A549 treated with CpdA at 1 μM for 4 hours (cell line): ENCODE data around the gene LILRB2. TPM values are rescaled to one million over a fixed set of nuclear protein-coding genes. Genes with fewer than 3 reads are reported as not detected.

ENCODE experiments used
- total RNA-seq: library from RNA; stranded (reverse); fragments of 200-300 nt; extraction: Qiagen RNA extraction; gene quantifications from 5 replicates; pipeline ENCODE4 v1.2.3, GENCODE V29; 2022; ENCODE audit warnings: low read depth

The LILRB2 gene
- 0.14 TPM in 1 of 5 replicates, not detected in the others for total RNA-seq

GRCh38 chr19:54281007-54281728, at the start of gene LILRB2:
LILRB2 (minus strand) TSS chr19:54281110; CDS start chr19:54280496, 614 bp downstream.

GRCh38 chr19:54312436-54313377, 31.8 kb upstream of the LILRB2 start, which contains the start of gene LILRA5:
LILRA5 (minus strand) TSS chr19:54313166; CDS start chr19:54313019, 147 bp downstream.

GRCh38 chr19:54257116-54257480, 23.8 kb downstream of the LILRB2 start, which contains the start of gene LILRB5:
LILRB5 (minus strand) TSS chr19:54257273; CDS start chr19:54257193, 80 bp downstream.

GRCh38 chr19:54242646-54243045, 38.3 kb downstream of the LILRB2 start, which contains the start of gene LILRA6:
LILRA6 (minus strand) TSS chr19:54242790.

Other genes starting within 250 kb of the LILRB2 start
- gene VSTM1, start 217.2 kb downstream of the LILRB2 start, total RNA-seq, result 0.35 to 0.81 TPM (median 0.79 TPM) in 4 of 5 replicates, not detected in the other
- gene TARM1, start 199.7 kb downstream of the LILRB2 start, total RNA-seq, result not detected in 5 replicates
- gene OSCAR, start 180.3 kb downstream of the LILRB2 start, total RNA-seq, result 0.21 to 0.51 TPM (median 0.30 TPM) in 5 replicates
- gene NDUFA3, start 178.3 kb downstream of the LILRB2 start, total RNA-seq, result 194 to 262 TPM (median 237 TPM) in 5 replicates
- gene TFPT, start 165.5 kb downstream of the LILRB2 start, total RNA-seq, result 21.9 to 25.5 TPM (median 23.0 TPM) in 5 replicates
- gene PRPF31, start 165.4 kb downstream of the LILRB2 start, total RNA-seq, result 112 to 122 TPM (median 116 TPM) in 5 replicates
- 60.9 to 77.0 TPM (median 70.0 TPM) in 5 replicates for gene CNOT3, start 143.3 kb downstream of the LILRB2 start, total RNA-seq
- gene LENG1, start 121.4 kb downstream of the LILRB2 start, total RNA-seq, result 6.7 to 9.8 TPM (median 9.1 TPM) in 5 replicates
- 0.24 to 1.5 TPM (median 1.3 TPM) in 5 replicates for gene TMC4, start 108.0 kb downstream of the LILRB2 start, total RNA-seq
- 126 to 174 TPM (median 157 TPM) in 5 replicates for gene MBOAT7, start 91.5 kb downstream of the LILRB2 start, total RNA-seq
- 80.8 to 131 TPM (median 123 TPM) in 5 replicates for gene TSEN34, start 89.8 kb downstream of the LILRB2 start, total RNA-seq
- gene RPS9, start 80.3 kb downstream of the LILRB2 start, total RNA-seq, result 2,035 to 2,508 TPM (median 2,323 TPM) in 5 replicates
- 0.05 to 0.11 TPM (median 0.06 TPM) in 3 of 5 replicates, not detected in the others for gene LILRB3, start 58.1 kb downstream of the LILRB2 start, total RNA-seq
- gene LILRA6, start 38.3 kb downstream of the LILRB2 start, total RNA-seq, result 0.03 to 0.07 TPM in 2 of 5 replicates, not detected in the others
- 0.03 to 0.06 TPM in 2 of 5 replicates, not detected in the others for gene LILRB5, start 23.8 kb downstream of the LILRB2 start, total RNA-seq
- not detected in 5 replicates for gene LILRA5, start 32.1 kb upstream of the LILRB2 start, total RNA-seq
- not detected in 5 replicates for gene LILRA4, start 58.1 kb upstream of the LILRB2 start, total RNA-seq
- gene LAIR1, start 83.8 kb upstream of the LILRB2 start, total RNA-seq, result 0.08 to 0.12 TPM in 2 of 5 replicates, not detected in the others
- 0.10 TPM in 1 of 5 replicates, not detected in the others for gene TTYH1, start 134.4 kb upstream of the LILRB2 start, total RNA-seq
- 85.8 to 138 TPM (median 96.4 TPM) in 5 replicates for gene LENG8, start 168.1 kb upstream of the LILRB2 start, total RNA-seq
- 4.6 to 7.5 TPM (median 6.5 TPM) in 5 replicates for gene LENG9, start 182.7 kb upstream of the LILRB2 start, total RNA-seq
- gene CDC42EP5, start 192.2 kb upstream of the LILRB2 start, total RNA-seq, result not detected in 5 replicates
- gene LAIR2, start 221.7 kb upstream of the LILRB2 start, total RNA-seq, result not detected in 5 replicates